HG03432 (cell line): ENCODE measurements around the gene UAP1L1.
A peak's percentile ranks its signal among the peaks of the same experiment; 100 is the strongest.

Experiments
- ATAC-seq: cut with Tn5 transposase; IDR thresholded peaks from one replicate; pipeline ENCODE4 v1.9.1; 2021; ENCODE audit warnings: mild to moderate bottlenecking, moderate library complexity; ENCODE audit not compliant: unreplicated experiment

The UAP1L1 gene

GRCh38 chr9:137089232-137089947 lies 12.1 kb downstream of the UAP1L1 start:
- no peak for ATAC-seq

DNA sequence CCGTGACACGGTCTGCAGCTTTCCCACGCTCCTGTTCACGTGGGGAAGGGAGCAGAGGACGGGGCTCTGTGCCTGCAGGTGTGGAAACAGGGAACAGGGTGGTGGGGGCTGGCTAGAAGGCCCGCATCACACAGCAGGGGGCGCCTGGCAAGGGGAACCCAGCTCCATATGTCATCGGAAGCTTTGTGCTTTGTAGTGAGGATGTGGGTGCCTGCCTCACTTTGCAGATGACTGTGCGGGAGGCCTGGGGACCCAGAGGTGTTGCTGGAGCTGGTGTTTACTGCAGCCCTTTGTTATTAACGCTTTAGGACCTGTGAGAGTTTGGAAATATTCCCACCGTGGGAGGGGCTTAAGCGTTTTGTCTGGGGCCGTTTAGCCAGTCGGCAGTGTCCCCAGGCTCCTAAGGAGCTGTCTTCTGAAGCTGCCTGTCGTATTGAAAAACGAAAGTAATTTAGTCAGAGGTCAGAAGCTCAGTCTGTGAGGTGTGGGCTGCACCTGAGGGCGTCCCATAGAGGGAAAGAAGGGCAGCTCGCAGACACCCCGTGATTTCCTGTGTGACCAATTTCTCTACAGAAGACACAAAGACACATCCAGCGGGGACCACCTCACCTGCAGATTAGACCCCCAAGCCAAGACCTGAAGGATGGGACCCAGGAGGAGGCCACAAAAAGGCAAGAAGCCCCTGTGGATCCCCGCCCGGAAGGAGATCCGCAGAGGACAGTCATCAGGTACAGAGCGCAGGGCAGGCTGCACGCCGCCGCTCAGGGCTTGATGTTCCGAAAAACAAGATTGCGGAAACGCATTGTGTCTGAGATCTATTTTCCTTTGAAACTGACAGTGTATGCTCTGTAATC lies 18.6 kb downstream of the UAP1L1 start:
- ATAC-seq, result peak; percentile 86

- no peak for ATAC-seq
These were observed 19.6 kb downstream of the UAP1L1 start for GRCh38 chr9:137096785-137097546.

DNA sequence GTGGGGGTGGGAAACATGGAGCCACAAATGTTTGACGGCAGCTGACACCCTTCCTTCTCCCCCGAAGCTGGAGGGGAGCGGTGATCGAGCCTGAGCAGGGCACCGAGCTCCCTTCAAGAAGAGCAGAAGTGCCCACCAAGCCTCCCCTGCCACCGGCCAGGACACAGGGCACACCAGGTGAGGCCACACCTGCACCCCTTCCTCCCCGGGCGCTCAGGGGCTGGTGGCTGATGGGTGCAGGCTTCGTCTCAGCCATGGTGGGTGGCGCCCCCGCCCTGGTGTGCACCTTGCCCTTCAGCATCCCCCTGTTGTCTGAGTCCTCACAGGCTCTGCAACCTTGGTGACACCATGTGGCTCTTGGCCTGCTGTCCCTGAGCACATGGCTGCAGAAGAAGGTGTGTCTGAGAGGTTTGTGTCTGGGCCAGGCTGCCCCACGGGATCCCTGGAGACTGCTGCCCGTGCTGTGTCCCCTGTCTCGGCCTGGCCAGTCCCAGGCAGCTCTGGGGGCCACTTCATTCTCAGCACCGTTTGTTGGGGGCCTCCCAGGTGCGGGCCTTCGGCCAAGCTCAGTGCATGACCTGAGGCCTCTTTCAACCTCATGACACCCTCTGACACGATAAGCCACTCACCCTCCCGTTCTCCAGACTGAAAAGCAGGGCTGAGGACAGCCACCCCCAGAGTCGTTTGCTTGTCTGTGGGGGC lies 20.6 kb downstream of the UAP1L1 start:
- no peak for ATAC-seq

- ATAC-seq, result no peak
These were observed 21.9 kb downstream of the UAP1L1 start for GRCh38 chr9:137099231-137099630.

DNA sequence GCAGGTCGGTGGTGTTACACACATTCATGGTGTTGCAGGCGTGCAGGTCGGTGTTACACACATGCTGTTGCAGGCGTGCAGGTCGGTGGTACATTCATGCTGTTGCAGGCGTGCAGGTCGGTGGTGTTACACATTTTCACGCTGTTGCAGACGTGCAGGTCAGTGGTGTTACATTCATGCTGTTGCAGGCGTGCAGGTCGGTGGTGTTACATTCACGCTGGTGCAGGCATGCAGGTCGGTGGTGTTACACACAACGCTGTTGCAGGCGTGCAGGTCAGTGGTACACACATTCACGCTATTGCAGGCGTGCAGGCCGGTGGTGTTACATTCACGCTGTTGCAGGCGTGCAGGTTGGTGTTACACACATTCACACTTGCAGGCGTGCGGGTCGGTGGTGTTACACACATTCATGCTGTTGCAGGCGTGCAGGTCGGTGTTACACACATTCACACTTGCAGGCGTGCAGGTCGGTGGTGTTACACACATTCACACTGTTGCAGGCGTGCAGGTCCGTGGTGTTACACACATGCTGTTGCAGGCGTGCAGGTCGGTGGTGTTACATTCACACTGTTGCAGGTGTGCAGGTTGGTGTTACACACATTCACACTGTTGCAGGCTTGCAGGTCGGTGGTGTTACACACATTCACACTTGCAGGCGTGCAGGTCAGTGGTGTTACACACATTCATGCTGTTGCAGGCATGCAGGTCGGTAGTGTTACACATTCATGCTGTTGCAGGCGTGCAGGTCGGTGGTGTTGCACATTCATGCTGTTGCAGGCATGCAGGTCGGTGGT lies 26.1 kb downstream of the UAP1L1 start:
- no peak for ATAC-seq

DNA sequence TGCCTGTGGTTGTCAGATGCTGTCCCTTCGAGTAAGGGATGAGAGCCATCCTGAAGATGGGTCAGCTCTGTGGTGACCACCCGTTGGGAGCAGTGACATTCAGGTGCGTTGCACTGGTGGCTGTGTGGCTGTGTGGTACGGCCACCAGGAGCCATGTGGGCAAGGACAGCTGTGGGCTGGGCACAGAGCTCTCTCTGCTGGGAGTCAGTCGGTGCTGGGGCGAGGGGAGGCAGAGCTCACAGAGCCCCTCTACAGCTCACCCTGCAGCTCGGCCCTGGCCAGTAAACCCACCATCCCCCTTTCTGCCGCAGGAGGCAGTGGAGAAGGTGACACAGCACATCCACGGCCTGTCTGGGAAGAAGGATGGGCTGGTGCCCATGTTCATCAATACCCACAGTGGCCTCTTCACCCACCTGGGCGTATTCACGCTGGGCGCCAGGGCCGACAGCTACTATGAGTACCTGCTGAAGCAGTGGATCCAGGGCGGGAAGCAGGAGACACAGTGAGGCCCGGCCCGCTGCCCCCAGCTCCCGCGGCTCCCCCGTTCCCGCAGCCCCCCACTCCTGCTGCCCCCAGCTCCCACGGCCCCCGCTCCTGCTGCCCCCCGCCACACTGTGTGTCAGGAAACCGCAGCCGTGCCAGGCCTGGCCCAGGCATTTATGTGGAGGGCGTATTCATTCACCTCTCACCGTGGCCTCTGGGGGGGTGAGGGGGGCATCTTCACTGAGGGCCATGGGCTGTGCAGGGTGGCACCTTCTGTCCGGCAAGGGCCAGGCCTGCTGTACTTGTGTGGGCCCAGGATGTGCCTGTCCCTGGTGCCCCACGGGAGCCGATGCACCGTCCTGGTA lies 28.7 kb downstream of the UAP1L1 start:
- no peak for ATAC-seq

- ATAC-seq, result no peak
These were observed 29.4 kb downstream of the UAP1L1 start for GRCh38 chr9:137106662-137107250.

DNA sequence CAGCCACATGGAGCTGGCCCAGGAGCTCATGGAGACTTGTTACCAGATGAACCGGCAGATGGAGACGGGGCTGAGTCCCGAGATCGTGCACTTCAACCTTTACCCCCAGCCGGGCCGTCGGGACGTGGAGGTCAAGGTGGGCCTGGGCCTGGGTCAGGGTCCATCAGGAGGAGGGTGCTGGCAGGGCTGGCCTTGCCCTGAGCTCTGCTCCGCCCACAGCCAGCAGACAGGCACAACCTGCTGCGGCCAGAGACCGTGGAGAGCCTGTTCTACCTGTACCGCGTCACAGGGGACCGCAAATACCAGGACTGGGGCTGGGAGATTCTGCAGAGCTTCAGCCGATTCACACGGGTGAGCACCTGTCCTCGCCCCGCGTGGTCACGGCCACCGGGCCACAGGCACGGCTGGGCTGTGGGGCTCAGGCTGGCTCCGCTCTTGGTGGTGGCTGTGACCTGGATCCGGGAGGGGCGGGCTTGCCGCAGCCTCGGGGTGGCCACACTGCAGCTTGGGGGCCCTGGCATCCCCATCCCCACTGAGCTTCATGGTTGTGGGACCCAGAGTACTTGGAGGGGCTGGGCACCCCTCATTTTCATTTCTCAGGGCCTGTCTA lies 30.1 kb downstream of the UAP1L1 start:
- no peak for ATAC-seq

GRCh38 chr9:137107982-137108381 lies 30.7 kb downstream of the UAP1L1 start:
- no peak for ATAC-seq

DNA sequence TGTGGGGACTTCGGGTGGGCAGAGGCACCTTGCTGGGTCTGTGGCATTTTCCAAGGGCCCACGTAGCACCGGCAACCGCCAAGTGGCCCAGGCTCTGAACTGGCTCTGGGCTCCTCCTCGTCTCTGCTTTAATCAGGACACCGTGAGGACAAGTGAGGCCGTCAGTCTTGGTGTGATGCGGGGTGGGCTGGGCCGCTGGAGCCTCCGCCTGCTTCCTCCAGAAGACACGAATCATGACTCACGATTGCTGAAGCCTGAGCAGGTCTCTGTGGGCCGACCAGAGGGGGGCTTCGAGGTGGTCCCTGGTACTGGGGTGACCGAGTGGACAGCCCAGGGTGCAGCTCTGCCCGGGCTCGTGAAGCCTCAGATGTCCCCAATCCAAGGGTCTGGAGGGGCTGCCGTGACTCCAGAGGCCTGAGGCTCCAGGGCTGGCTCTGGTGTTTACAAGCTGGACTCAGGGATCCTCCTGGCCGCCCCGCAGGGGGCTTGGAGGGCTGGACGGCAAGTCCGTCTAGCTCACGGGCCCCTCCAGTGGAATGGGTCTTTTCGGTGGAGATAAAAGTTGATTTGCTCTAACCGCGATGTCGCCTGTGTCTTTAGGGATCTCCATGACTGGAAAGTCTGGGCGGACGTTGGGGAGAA lies 31.4 kb downstream of the UAP1L1 start:
- no peak for ATAC-seq

DNA sequence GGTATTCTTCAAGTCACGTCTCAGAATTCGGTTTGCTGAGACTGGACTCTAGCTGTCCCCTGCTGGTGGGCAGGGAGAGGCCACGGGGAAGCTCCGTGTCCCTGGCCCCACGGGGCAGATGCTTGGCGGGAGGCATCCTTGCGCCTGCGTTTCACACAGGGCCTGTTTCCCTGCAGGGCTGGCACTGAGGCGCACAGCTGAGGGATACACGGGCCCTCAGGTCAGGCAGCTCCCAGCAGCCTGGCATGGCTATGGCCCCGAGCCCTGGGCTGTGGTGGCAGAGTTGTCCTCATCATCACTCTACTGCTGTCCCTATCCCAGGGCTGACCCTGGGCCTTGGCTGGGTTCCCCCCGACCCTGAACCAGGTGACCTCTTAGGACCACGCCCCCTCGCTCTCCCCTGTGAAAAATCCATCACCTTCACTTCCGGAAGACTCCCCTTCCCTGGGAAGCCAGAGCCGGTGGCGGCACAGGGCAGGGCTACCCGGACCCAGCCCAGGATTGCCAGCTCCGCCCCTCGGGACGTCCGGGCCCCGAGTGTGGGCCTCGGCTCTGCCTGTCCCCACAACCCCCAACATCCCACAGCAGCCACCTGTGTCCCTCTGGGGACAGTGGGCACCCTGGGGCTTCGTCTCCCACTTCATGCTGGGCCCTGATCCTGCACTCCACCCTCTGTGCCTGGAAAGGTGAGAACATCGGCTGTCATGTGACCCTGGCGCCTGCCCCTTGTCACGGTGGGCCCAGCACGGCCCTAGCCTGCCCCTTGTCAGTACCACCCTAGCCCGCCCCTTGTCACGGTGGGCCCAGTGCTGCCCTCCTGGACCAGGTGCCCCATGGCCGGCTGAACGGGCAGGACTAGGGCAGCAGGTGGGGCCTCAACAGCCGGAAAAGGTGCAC lies 32.2 kb downstream of the UAP1L1 start:
- no peak for ATAC-seq

DNA sequence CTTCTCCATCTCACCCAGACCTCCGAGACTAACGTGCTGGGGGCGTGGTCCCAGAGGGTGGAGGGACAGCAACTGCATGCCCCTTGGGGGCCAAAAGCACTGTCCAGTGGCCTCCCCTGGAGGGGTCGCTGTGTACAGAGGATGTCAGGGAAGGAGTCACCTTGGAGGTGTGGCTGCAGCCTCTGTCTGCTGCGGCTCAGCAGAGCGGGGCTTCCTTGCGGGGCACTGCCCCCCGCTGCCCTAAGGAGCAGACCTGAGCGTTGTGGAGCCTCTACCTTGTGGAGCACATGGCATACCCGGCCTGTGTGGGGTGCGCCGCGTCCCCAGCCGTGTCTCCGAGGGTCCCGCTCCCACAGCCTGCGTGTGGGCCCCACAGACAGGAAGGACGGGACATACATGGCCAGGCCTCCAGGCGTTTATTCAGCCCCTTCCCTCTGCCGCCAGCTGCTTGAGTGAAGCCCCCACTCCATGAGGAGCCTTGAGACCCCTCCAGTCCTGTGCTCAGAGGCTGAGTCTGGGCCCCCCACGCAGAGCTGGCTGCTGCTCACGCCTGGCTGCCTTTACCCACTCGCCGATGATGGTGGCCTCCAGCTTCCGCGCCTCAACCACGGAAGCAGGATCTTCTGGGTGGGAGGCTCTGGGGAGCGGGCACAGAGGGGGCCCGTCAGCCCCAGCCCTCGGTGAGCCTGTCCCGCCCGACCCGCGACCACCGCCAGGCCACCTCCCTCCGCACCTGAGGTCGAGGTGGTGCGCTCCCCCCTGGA lies 33.0 kb downstream of the UAP1L1 start:
- ATAC-seq, result no peak

DNA sequence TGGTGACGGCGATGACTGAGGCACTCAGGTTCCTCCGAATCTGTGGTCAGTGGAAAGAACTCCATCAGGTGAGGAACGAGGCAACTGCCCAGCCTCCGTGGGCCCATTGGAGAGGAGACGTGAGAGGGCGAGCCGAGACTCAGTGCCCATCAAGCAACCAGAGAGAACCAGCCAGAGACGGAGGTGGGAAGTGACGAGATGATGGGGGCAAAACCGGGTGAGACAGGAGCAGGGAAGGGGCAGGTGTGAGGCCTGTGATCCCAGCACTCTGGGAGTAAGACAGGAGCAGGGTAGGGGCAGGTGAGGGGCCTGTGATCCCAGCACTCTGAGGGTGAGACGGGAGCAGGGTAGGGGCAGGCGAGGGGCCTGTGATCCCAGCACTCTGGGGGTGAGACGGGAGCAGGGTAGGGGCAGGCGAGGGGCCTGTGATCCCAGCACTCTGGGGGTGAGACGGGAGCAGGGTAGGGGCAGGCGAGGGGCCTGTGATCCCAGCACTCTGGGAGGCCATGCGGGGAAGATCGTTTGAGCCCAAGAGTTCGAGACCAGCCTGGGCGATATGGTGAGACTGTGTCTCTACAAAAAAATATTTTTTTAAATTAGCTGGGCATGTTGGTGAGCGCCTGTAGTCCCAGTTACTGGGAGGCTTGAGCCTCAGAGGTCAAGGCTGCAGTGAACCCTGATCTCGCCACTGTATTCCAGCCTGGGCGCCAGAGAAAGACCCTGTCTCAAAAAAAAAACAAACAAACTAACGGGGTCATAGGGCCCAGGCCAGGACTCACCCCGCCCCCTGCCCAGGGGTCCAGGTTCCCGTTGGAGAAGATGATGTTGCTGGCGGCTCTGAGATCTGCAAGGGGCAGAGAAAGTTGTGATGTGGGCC lies 33.8 kb downstream of the UAP1L1 start:
- ATAC-seq, result no peak
